Lung (tissue), 12 donors: ENCODE data around the gene CDK16. TPM values are rescaled to one million over a fixed set of nuclear protein-coding genes. Genes with fewer than 3 reads are reported as not detected.

Experiments
- ATAC-seq: fragments of 200-7000 bp; cut with Tn5 transposase; one replicate; pipeline ENCODE4 v1.9.1; 2020; ENCODE audit warnings: moderate number of reproducible peaks; ENCODE audit not compliant: insufficient read depth, low FRiP score
- DNase-seq, 3 donors: peaks; one replicate each; pipeline ENCODE4 v3.0.0-alpha.2; 2013 to 2017
- H3K27ac ChIP-seq, 2 donors: one replicate each; pipeline ENCODE4 v1.5.1; 2013; ENCODE audit warnings: mild to moderate bottlenecking in 2 of 2, moderate library complexity in 2 of 2, control low read depth in 1 of 2, inconsistent platforms in 1 of 2, low read depth in 1 of 2, low read length in 1 of 2
- H3K27me3 ChIP-seq, 3 donors: one replicate each; pipeline ENCODE4 v1.5.1; 2013; ENCODE audit warnings: low read length in 2 of 3; ENCODE audit not compliant: control insufficient read depth in 3 of 3, insufficient read depth in 3 of 3
- H3K36me3 ChIP-seq, 4 donors: one replicate each; pipeline ENCODE4 v1.5.1; 2013; ENCODE audit warnings: low read length in 4 of 4, mild to moderate bottlenecking in 1 of 4, moderate library complexity in 1 of 4; ENCODE audit not compliant: control insufficient read depth in 4 of 4, insufficient read depth in 4 of 4
- H3K4me1 ChIP-seq, 5 donors: one replicate each; pipeline ENCODE4 v1.5.1; 2013; ENCODE audit warnings: low read length in 5 of 5, mild to moderate bottlenecking in 2 of 5, moderate library complexity in 1 of 5; ENCODE audit not compliant: control insufficient read depth in 5 of 5, insufficient read depth in 5 of 5
- H3K4me3 ChIP-seq: one replicate; pipeline ENCODE4 v1.5.1; 2013; ENCODE audit warnings: mild to moderate bottlenecking, control low read depth, moderate library complexity
- H3K9ac ChIP-seq, 2 donors: one replicate each; pipeline ENCODE4 v1.5.1; 2013; ENCODE audit warnings: low read length in 2 of 2, control low read depth in 1 of 2; ENCODE audit not compliant: insufficient read depth in 1 of 2
- H3K9me3 ChIP-seq, 4 donors: one replicate each; pipeline ENCODE4 v1.5.1; 2013; ENCODE audit warnings: low read length in 3 of 4, mild to moderate bottlenecking in 1 of 4, moderate library complexity in 1 of 4; ENCODE audit not compliant: control insufficient read depth in 4 of 4, insufficient read depth in 3 of 4
- WGBS, 2 donors: extraction: QIAGEN DNeasy Blood & Tissue Kit; methylation state at CpG; one replicate each; pipeline ENCODE4 v1.1.7; 2013; 5-methylcytosine and 5-hydroxymethylcytosine counted together
- polyA plus RNA-seq, 2 donors: library from polyadenylated mRNA; stranded (reverse); fragments of 200-250 nt; gene quantifications; one replicate each; pipeline ENCODE4 v1.2.1, GENCODE V29; 2013
- total RNA-seq, 2 donors: library from RNA; depleted of rRNA in 1 of 2; stranded (reverse); fragments of >200 nt in 1 of 2; gene quantifications; one replicate each; pipeline ENCODE4 v1.2.1, GENCODE V29; 2014 to 2021
- TF ChIP-seq, protein P1 (sequence below): IDR thresholded peaks from 2 replicates; pipeline ENCODE4 v1.5.1; 2012; ENCODE audit warnings: mild to moderate bottlenecking; ENCODE audit errors: control extremely low read depth, extremely low read depth
- donor health status: control.
- donor health status: control.
- donor health status: Bipolar disorder and iron deficiency.
- donor health status: healthy.
- donor health status: DM: yes; HTN: yes; CAD: no.

Gene CDK16
- total and polyA plus RNA-seq, 4 donors = 50.1 to 93.5 (median 60.5) TPM

GRCh38 chrX:47198687-47199080, 19.8 kb upstream of the CDK16 start:
- H3K4me3 ChIP-seq = no peak overlapping the region
- WGBS, 2 donors = 87 to 88% methylated on average over 15 of the region's 15 CpGs
- ATAC-seq (no peak), DNase-seq (no peak)
- peaks cover 16 to 65% (median 49%) of the 10 kb centered on the region in 4 donors for H3K36me3 ChIP-seq
- peak overlapping the region in 1 of 2 donors; percentile 8 for H3K27ac ChIP-seq
- TF ChIP-seq, protein P1, sequence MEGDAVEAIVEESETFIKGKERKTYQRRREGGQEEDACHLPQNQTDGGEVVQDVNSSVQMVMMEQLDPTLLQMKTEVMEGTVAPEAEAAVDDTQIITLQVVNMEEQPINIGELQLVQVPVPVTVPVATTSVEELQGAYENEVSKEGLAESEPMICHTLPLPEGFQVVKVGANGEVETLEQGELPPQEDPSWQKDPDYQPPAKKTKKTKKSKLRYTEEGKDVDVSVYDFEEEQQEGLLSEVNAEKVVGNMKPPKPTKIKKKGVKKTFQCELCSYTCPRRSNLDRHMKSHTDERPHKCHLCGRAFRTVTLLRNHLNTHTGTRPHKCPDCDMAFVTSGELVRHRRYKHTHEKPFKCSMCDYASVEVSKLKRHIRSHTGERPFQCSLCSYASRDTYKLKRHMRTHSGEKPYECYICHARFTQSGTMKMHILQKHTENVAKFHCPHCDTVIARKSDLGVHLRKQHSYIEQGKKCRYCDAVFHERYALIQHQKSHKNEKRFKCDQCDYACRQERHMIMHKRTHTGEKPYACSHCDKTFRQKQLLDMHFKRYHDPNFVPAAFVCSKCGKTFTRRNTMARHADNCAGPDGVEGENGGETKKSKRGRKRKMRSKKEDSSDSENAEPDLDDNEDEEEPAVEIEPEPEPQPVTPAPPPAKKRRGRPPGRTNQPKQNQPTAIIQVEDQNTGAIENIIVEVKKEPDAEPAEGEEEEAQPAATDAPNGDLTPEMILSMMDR = no peak
- H3K9me3 ChIP-seq = peaks cover 0 to 9% (median 0%) of the 10 kb centered on the region in 4 donors
- peaks cover 5 to 32% (median 17%) of the 10 kb centered on the region in 5 donors for H3K4me1 ChIP-seq
- H3K27me3 ChIP-seq = no peaks in the 10 kb centered on the region
- H3K9ac ChIP-seq = no peak overlapping the region

DNA sequence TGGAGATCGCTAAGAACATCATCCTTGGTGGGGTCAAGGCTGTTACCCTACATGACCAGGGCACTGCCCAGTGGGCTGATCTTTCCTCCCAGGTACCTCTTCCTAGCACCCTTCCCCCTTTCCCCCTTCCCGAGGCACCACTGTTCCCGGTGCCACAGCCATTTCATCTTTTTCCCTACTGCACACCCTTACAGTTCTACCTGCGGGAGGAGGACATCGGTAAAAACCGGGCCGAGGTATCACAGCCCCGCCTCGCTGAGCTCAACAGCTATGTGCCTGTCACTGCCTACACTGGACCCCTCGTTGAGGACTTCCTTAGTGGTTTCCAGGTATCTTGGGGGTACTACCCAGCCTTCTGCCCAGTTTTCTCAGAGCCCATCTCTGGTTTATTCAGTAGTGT, 19.2 kb upstream of the CDK16 start:
- Histone ChIP-seq H3K27ac (no peak overlapping the region), H3K36me3 (peaks cover 19 to 70% (median 51%) of the 10 kb centered on the region in 4 donors), H3K4me1 (peaks cover 5 to 31% (median 17%) of the 10 kb centered on the region in 5 donors), H3K9me3 (peaks cover 0 to 9% (median 0%) of the 10 kb centered on the region in 4 donors), H3K4me3 (no peak overlapping the region), H3K27me3 (no peaks in the 10 kb centered on the region), H3K9ac (no peak overlapping the region)
- DNase-seq = no peak
- TF ChIP-seq, protein P1 = no peak
- 94 to 98% methylated on average over 8 to 10 of the region's 10 CpGs for WGBS, 2 donors
- ATAC-seq = no peak

DNA sequence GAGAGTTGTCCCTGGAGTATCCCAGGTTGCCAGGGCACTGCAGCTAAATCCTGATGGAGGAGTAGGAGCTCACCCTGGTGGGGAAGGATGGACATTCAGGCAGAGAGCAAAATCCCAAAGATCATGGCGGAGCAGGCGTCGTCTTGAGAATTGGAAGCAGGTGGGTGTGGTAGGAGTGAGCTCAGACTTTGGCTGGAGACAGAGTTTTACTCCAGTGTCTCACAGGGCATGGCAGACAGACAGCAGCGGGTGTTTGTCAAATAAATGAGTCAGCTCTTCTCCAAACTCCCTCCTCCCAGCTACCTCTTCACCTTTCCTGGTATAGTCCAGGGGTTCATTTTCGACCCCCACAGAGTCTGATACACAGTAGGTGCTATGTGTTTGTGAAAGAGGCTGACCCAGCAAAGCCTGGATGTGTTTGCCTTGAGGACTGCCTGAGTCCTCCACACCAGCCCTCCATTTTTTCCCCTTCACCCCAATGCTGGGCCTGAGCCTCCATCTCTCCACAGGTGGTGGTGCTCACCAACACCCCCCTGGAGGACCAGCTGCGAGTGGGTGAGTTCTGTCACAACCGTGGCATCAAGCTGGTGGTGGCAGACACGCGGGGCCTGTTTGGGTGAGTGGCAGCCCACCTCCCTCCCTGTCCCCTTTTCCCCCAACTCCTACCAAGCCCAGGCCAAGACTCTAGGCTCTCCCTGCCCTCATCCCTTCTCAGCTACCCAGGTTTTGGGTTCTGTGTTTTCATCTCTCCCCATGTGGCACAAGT, 17.9 kb upstream of the CDK16 start:
- TF ChIP-seq, protein P1 = no peak
- Histone ChIP-seq H3K9ac (no peak overlapping the region), H3K27ac (no peak overlapping the region), H3K4me1 (peaks cover 0 to 21% (median 12%) of the 10 kb centered on the region in 5 donors), H3K4me3 (no peak overlapping the region), H3K36me3 (peaks cover 24 to 80% (median 62%) of the 10 kb centered on the region in 4 donors), H3K9me3 (peaks cover 0 to 9% (median 0%) of the 10 kb centered on the region in 4 donors), H3K27me3 (no peaks in the 10 kb centered on the region)
- ATAC-seq (no peak), DNase-seq (no peak)
- 78 to 89% methylated on average over 6 to 9 of the region's 9 CpGs for WGBS, 2 donors
